H1 (cell line): ENCODE data around the gene CDH12. TPM values are rescaled to one million over a fixed set of nuclear protein-coding genes. Genes with fewer than 3 reads are reported as not detected.

Experiments
- CTCF ChIA-PET: fragments of 300-600 bp; sonication (Branson Sonifier 250); formaldehyde crosslinking; loops from one replicate; lab custom pipeline; 2021; ENCODE audit not compliant: partially characterized antibody; lab: Charles Lee
- POLR2A ChIA-PET: fragments of 300-600 bp; sonication (Branson Sonifier 250); formaldehyde crosslinking; loops from one replicate; lab custom pipeline; 2021; ENCODE audit warnings: inconsistent platforms; ENCODE audit not compliant: partially characterized antibody; lab: Charles Lee
- DNase-seq, 2 experiments: peaks; one replicate each; pipeline versions ENCODE4 v3.0.0 to v3.0.0-alpha.2; 2010 to 2022; ENCODE audit warnings: low spot score in 2 of 2, low read depth in 1 of 2, mixed read lengths in 1 of 2
- FAIRE-seq: peaks from 2 replicates; lab custom pipeline; 2011; peaks lifted over from hg19 to GRCh38; lab: Jason Lieb, UNC
- H2AFZ ChIP-seq: 2 replicates; pipeline ENCODE4 v1.8.1; 2012; ENCODE audit warnings: low read length, inconsistent platforms
- H2AK5ac ChIP-seq: 2 replicates; pipeline ENCODE4 v1.6.1; 2013; ENCODE audit warnings: low read depth, low read length
- H2BK120ac ChIP-seq: replicated peaks from 2 replicates; pipeline ENCODE3; 2013; ENCODE audit warnings: low read depth, low read length, inconsistent platforms
- H2BK12ac ChIP-seq: 2 replicates; pipeline ENCODE4 v1.6.1; 2013; ENCODE audit warnings: low read depth, low read length
- H2BK15ac ChIP-seq: 2 replicates; pipeline ENCODE4 v1.6.1; 2013; ENCODE audit warnings: low read length
- H2BK20ac ChIP-seq: 2 replicates; pipeline ENCODE4 v1.6.1; 2013; ENCODE audit warnings: low read length
- H2BK5ac ChIP-seq: 2 replicates; pipeline ENCODE4 v1.6.1; 2013; ENCODE audit warnings: low read depth, low read length
- H3K14ac ChIP-seq: 2 replicates; pipeline ENCODE4 v1.6.1; 2013; ENCODE audit warnings: inconsistent platforms; ENCODE audit not compliant: insufficient read length
- H3K18ac ChIP-seq: 2 replicates; pipeline ENCODE4 v1.6.1; 2013; ENCODE audit warnings: low read length; ENCODE audit errors: extremely low read depth
- H3K23ac ChIP-seq: 2 replicates; pipeline ENCODE4 v1.6.1; 2013; ENCODE audit warnings: inconsistent platforms; ENCODE audit not compliant: insufficient read length
- H3K23me2 ChIP-seq: 2 replicates; pipeline ENCODE4 v1.6.1; 2013; ENCODE audit warnings: low read depth, low read length
- H3K27ac ChIP-seq: 2 replicates; pipeline ENCODE4 v1.6.1; 2011; ENCODE audit warnings: low read depth, low read length, inconsistent platforms
- H3K27me3 ChIP-seq, 4 experiments: replicated peaks in 1 of 4; 1 replicate in 1 of 4; 2 replicates in 3 of 4; pipeline versions ENCODE4 v1.6.1 to v1.8.1; 2011 to 2013; ENCODE audit warnings: low read length in 3 of 4, mild to moderate bottlenecking in 3 of 4, inconsistent platforms in 2 of 4, mixed read lengths in 2 of 4, moderate library complexity in 1 of 4; ENCODE audit not compliant: control insufficient read depth in 3 of 4, insufficient read depth in 3 of 4; ENCODE audit errors: extremely low read depth in 1 of 4
- H3K36me3 ChIP-seq, 4 experiments: 2 replicates each; pipeline versions ENCODE4 v1.6.1 to v1.8.1; 2011 to 2013; ENCODE audit warnings: mild to moderate bottlenecking in 4 of 4, low read length in 3 of 4, moderate library complexity in 2 of 4, control low read depth in 1 of 4, inconsistent platforms in 1 of 4; ENCODE audit not compliant: insufficient read depth in 4 of 4, control insufficient read depth in 2 of 4
- H3K4ac ChIP-seq: replicated peaks from 2 replicates; pipeline ENCODE3; 2013; ENCODE audit warnings: low read length, low read depth, mixed read lengths, inconsistent platforms; ENCODE audit not compliant: insufficient read length
- H3K4me1 ChIP-seq, 4 experiments: replicated peaks in 1 of 4; 1 replicate in 1 of 4; 2 replicates in 3 of 4; pipeline versions ENCODE4 v1.6.1 to v1.8.1; 2011 to 2013; ENCODE audit warnings: low read length in 3 of 4, inconsistent platforms in 2 of 4, mixed read lengths in 1 of 4; ENCODE audit not compliant: insufficient read depth in 4 of 4, control insufficient read depth in 3 of 4
- H3K4me2 ChIP-seq, 2 experiments: 2 replicates each; pipeline versions ENCODE4 v1.6.1 to v1.8.1; 2011 to 2013; ENCODE audit warnings: low read depth in 2 of 2, low read length in 2 of 2, control low read depth in 1 of 2, inconsistent platforms in 1 of 2, mild to moderate bottlenecking in 1 of 2; ENCODE audit not compliant: insufficient read depth in 1 of 2
- H3K4me3 ChIP-seq, 4 experiments: fragments of 200-600, 300-600 bp in 1 of 4; sonication (generic), shearing (Covaris generic), sonication (Bioruptor Twin) in 1 of 4; 2 replicates each; pipeline versions ENCODE4 v1.5.1 to v1.8.1; 2011 to 2016; ENCODE audit warnings: low read length in 4 of 4, low read depth in 3 of 4, control low read depth in 2 of 4, inconsistent platforms in 2 of 4, mild to moderate bottlenecking in 2 of 4, mixed read lengths in 1 of 4, moderate library complexity in 1 of 4; ENCODE audit not compliant: insufficient read depth in 2 of 4; ENCODE audit errors: extremely low read depth in 1 of 4
- H3K56ac ChIP-seq: replicated peaks from 2 replicates; pipeline ENCODE3; 2013; ENCODE audit warnings: low read depth, mild to moderate bottlenecking, mixed read lengths, low read length, inconsistent platforms; ENCODE audit not compliant: insufficient read length
- H3K79me1 ChIP-seq: 2 replicates; pipeline ENCODE4 v1.6.1; 2013; ENCODE audit warnings: low read depth, low read length, control low read depth
- H3K79me2 ChIP-seq, 2 experiments: 2 replicates each; pipeline versions ENCODE4 v1.6.1 to v1.8.1; 2012 to 2013; ENCODE audit warnings: low read length in 2 of 2, mild to moderate bottlenecking in 2 of 2, inconsistent platforms in 1 of 2; ENCODE audit not compliant: insufficient read depth in 2 of 2, control insufficient read depth in 1 of 2
- H3K9ac ChIP-seq, 4 experiments: replicated peaks in 1 of 4; 1 replicate in 1 of 4; 2 replicates in 3 of 4; pipeline versions ENCODE4 v1.6.1 to v1.8.1; 2011 to 2013; ENCODE audit warnings: low read depth in 3 of 4, low read length in 3 of 4, control low read depth in 2 of 4, mild to moderate bottlenecking in 2 of 4, moderate library complexity in 2 of 4, inconsistent platforms in 1 of 4; ENCODE audit errors: extremely low read depth in 1 of 4
- H3K9me3 ChIP-seq, 2 experiments: 2 replicates each; pipeline versions ENCODE4 v1.6.1 to v1.8.1; 2012 to 2013; ENCODE audit warnings: mild to moderate bottlenecking in 2 of 2, moderate library complexity in 2 of 2, control low read depth in 1 of 2, inconsistent platforms in 1 of 2, low read depth in 1 of 2, low read length in 1 of 2, mixed read lengths in 1 of 2; ENCODE audit not compliant: insufficient read depth in 2 of 2
- H4K20me1 ChIP-seq, 2 experiments: replicated peaks in 1 of 2; 2 replicates each; pipeline versions ENCODE3 to v1.8.1; 2011 to 2013; ENCODE audit warnings: inconsistent platforms in 2 of 2, low read length in 2 of 2, mild to moderate bottlenecking in 1 of 2; ENCODE audit not compliant: insufficient read depth in 2 of 2, control insufficient read depth in 1 of 2
- H4K5ac ChIP-seq: 2 replicates; pipeline ENCODE4 v1.6.1; 2013; ENCODE audit warnings: low read length, low read depth, mixed read lengths, inconsistent platforms; ENCODE audit not compliant: insufficient read length
- H4K8ac ChIP-seq: 2 replicates; pipeline ENCODE4 v1.8.0; 2013; ENCODE audit warnings: mild to moderate bottlenecking, moderate library complexity, low read length, inconsistent platforms; ENCODE audit not compliant: insufficient read depth; ENCODE audit errors: extremely low read depth
- H4K91ac ChIP-seq: replicated peaks from 2 replicates; pipeline ENCODE3; 2013; ENCODE audit warnings: low read length, mixed read lengths, inconsistent platforms; ENCODE audit not compliant: insufficient read length
- ASH2L ChIP-seq: fragments of 200-600, 300-600 bp; sonication (generic); IDR thresholded peaks from one replicate; pipeline ENCODE4 v1.7.1; 2017; ENCODE audit warnings: low read length
- BCL11A ChIP-seq, 2 experiments: IDR thresholded peaks; one replicate each; pipeline ENCODE4 v1.6.1; 2011; ENCODE audit warnings: low read depth in 2 of 2, low read length in 2 of 2, mild to moderate bottlenecking in 2 of 2
- BRCA1 ChIP-seq: IDR thresholded peaks from 2 replicates; pipeline ENCODE4 v1.6.1; 2012; ENCODE audit warnings: low read depth, low read length, improper control_type of control experiment
- CHD2 ChIP-seq: IDR thresholded peaks from 2 replicates; pipeline ENCODE4 v1.6.1; 2012; ENCODE audit warnings: low read length, improper control_type of control experiment
- CREB1 ChIP-seq: IDR thresholded peaks from 2 replicates; pipeline ENCODE4 v1.6.1; 2012; ENCODE audit warnings: inconsistent platforms
- CTBP2 ChIP-seq: IDR thresholded peaks from 2 replicates; pipeline ENCODE4 v1.7.0; 2011; ENCODE audit warnings: borderline replicate concordance, mild to moderate bottlenecking, moderate library complexity, mixed read lengths, low read length; ENCODE audit not compliant: insufficient read depth, insufficient read length
- FOSL1 ChIP-seq: IDR thresholded peaks from 2 replicates; pipeline ENCODE4 v1.6.1; 2011; ENCODE audit warnings: mild to moderate bottlenecking, low read depth, low read length, moderate library complexity; ENCODE audit not compliant: insufficient read depth
- KDM4A ChIP-seq: IDR thresholded peaks from one replicate; pipeline ENCODE4 v1.7.1; 2012; ENCODE audit warnings: low read depth, mild to moderate bottlenecking, moderate library complexity, low read length, inconsistent platforms; ENCODE audit not compliant: severe bottlenecking
- KDM5A ChIP-seq: fragments of 200-600 bp; IDR thresholded peaks from 2 replicates; pipeline ENCODE4 v1.7.1; 2012; ENCODE audit warnings: mild to moderate bottlenecking, low read length, inconsistent platforms, mixed read lengths
- MAX ChIP-seq: IDR thresholded peaks from 2 replicates; pipeline ENCODE4 v1.6.1; 2012; ENCODE audit warnings: inconsistent platforms
- RFX5 ChIP-seq: IDR thresholded peaks from 2 replicates; pipeline ENCODE4 v1.6.1; 2011; ENCODE audit warnings: low read depth, low read length, improper control_type of control experiment, borderline replicate concordance
- SP4 ChIP-seq: IDR thresholded peaks from 2 replicates; pipeline ENCODE4 v1.6.1; 2012; ENCODE audit warnings: low read length, inconsistent platforms
- SRF ChIP-seq: IDR thresholded peaks from 2 replicates; pipeline ENCODE4 v1.6.1; 2011; ENCODE audit warnings: mild to moderate bottlenecking, low read depth, low read length, moderate library complexity
- SUZ12 ChIP-seq: fragments of 200-600 bp; sonication (generic); IDR thresholded peaks from 2 replicates; pipeline ENCODE4 v1.6.1; 2012; ENCODE audit warnings: mild to moderate bottlenecking, inconsistent platforms, low read length, moderate library complexity, mixed read lengths
- TBP ChIP-seq: IDR thresholded peaks from 2 replicates; pipeline ENCODE4 v1.6.1; 2011; ENCODE audit warnings: low read depth, low read length, improper control_type of control experiment
- ZNF274 ChIP-seq: IDR thresholded peaks from 2 replicates; pipeline ENCODE4 v1.7.0; 2012; ENCODE audit warnings: low read length, borderline replicate concordance; ENCODE audit errors: extremely low read depth
- WGBS, 2 experiments: shearing (Covaris generic) in 1 of 2; methylation state at CpG; one replicate each; pipeline versions ENCODE4 v1.1.6 to v1.1.7; 2013 to 2015; ENCODE audit warnings: low lambda C conversion rate in 2 of 2, mixed read lengths in 2 of 2, inconsistent platforms in 1 of 2, low coverage in 1 of 2, missing lambda C conversion rate in 1 of 2; ENCODE audit not compliant: insufficient replicate concordance in 2 of 2, insufficient coverage in 1 of 2, insufficient read length in 1 of 2; ENCODE audit errors: extremely low coverage in 1 of 2, missing lambda C conversion rate in 1 of 2; 5-methylcytosine and 5-hydroxymethylcytosine counted together
- polyA plus RNA-seq, 7 experiments: library from polyadenylated mRNA; depleted of rRNA in 3 of 7; stranded (reverse) in 5 of 7; unstranded in 2 of 7; fragments of >200 nt in 5 of 7; fragments of 200-250 nt in 2 of 7; gene quantifications; 1 replicate in 5 of 7; 2 replicates in 1 of 7; 4 replicates in 1 of 7; pipeline versions ENCODE4 v1.2.1 to v1.2.3, GENCODE V29; 2011 to 2013; ENCODE audit warnings: missing spikeins in 2 of 7, mixed read lengths in 2 of 7
- total RNA-seq: library from RNA; stranded (reverse); fragmentation: NEBNext Ultra II Directional; extraction: Animal tissue kit (Norgen Biotek cat#: 25700); gene quantifications from 2 replicates; pipeline ENCODE4 v1.2.1, GENCODE V29; 2021

Gene CDH12
- total and polyA plus RNA-seq, 2 of the 8 experiments (the other 6 are each of a cell fraction or from before 2014, with no cell fraction given) = 0.03 TPM; not detected in 1

GRCh38 chr5:22793463-22793862 is 59.7 kb downstream of the CDH12 start:
- no peaks in the 10 kb centered on the region for H3K27me3 ChIP-seq
- H2AFZ ChIP-seq = no peak overlapping the region
- H4K8ac ChIP-seq = no peak overlapping the region
- H4K20me1 ChIP-seq = no peaks in the 10 kb centered on the region
- H2BK15ac ChIP-seq = no peak overlapping the region
- H3K23me2 ChIP-seq = no peaks in the 10 kb centered on the region
- no peak overlapping the region for H3K4ac ChIP-seq
- H2BK20ac ChIP-seq = no peak overlapping the region
- no peak overlapping the region for H3K56ac ChIP-seq
- no peak overlapping the region for H3K27ac ChIP-seq
- ChIA-PET CTCF (no interaction called here), POLR2A (no interaction called here)
- no peaks in the 10 kb centered on the region for H3K79me1 ChIP-seq
- H2BK120ac ChIP-seq = no peak overlapping the region
- H3K9me3 ChIP-seq = no peaks in the 10 kb centered on the region
- H3K18ac ChIP-seq = no peak overlapping the region
- no peak overlapping the region for H4K5ac ChIP-seq
- no peak overlapping the region for H3K4me3 ChIP-seq
- no peaks in the 10 kb centered on the region for H3K36me3 ChIP-seq
- H3K9ac ChIP-seq = no peak overlapping the region
- no peaks in the 10 kb centered on the region for H3K4me1 ChIP-seq
- H2BK5ac ChIP-seq = no peak overlapping the region
- DNase-seq (no peak), FAIRE-seq (no peak)
- 84% methylated on average over 2 of the region's 2 CpGs; no CpG with 5 or more reads in 1 of the 2 experiments for WGBS, 2 experiments
- no peak overlapping the region for H2AK5ac ChIP-seq
- H2BK12ac ChIP-seq = no peak overlapping the region
- no peak overlapping the region for H3K4me2 ChIP-seq
- no peak overlapping the region for H4K91ac ChIP-seq
- no peak overlapping the region for H3K23ac ChIP-seq
- H3K14ac ChIP-seq = no peak overlapping the region
- no peaks in the 10 kb centered on the region for H3K79me2 ChIP-seq
- TF ChIP-seq CHD2 (no peak), BRCA1 (no peak), ZNF274 (no peak), BCL11A (IDR thresholded peaks at IDR 0.05; ENCODE audit: low read depth in 2 of 2, low read length in 2 of 2) (no peak), RFX5 (no peak), SP4 (no peak), CTBP2 (no peak), CREB1 (no peak), SUZ12 (no peak), KDM5A (no peak), ASH2L (no peak), TBP (no peak), FOSL1 (no peak), SRF (no peak), MAX (no peak), KDM4A (no peak)
